Kidney (tissue), 14 donors: Measurements from ENCODE around the gene GRIPAP1. TPM values are rescaled to one million over a fixed set of nuclear protein-coding genes. Genes with fewer than 3 reads are reported as not detected.

Experiments used
- DNase-seq, 5 donors: peaks; one replicate each; pipeline ENCODE4 v3.0.0-alpha.2; 2013 to 2020
- FAIRE-seq: peaks from 2 replicates; lab custom pipeline; 2012; peaks lifted over from hg19 to GRCh38; lab: Jason Lieb, UNC
- H3K27ac ChIP-seq, 2 donors: one replicate each; pipeline ENCODE4 v1.7.0; 2013; ENCODE audit warnings: low read depth in 2 of 2, low read length in 2 of 2, inconsistent platforms in 1 of 2
- H3K27me3 ChIP-seq: one replicate; pipeline ENCODE4 v1.7.1; 2013; ENCODE audit warnings: low read length, inconsistent platforms; ENCODE audit not compliant: control insufficient read depth, insufficient read depth
- H3K36me3 ChIP-seq, 3 donors: one replicate each; pipeline versions ENCODE4 v1.7.0 to v1.7.1; 2013; ENCODE audit warnings: low read length in 3 of 3, control low read depth in 1 of 3, inconsistent platforms in 1 of 3; ENCODE audit not compliant: insufficient read depth in 3 of 3, control insufficient read depth in 2 of 3
- H3K4me1 ChIP-seq, 3 donors: one replicate each; pipeline versions ENCODE4 v1.7.0 to v1.7.1; 2013; ENCODE audit warnings: low read length in 3 of 3, inconsistent platforms in 1 of 3, low read depth in 1 of 3; ENCODE audit not compliant: control insufficient read depth in 2 of 3, insufficient read depth in 2 of 3
- H3K4me3 ChIP-seq, 3 donors: one replicate each; pipeline versions ENCODE4 v1.7.0 to v1.8.1; 2013; ENCODE audit warnings: low read length in 3 of 3, control low read depth in 1 of 3, inconsistent platforms in 1 of 3
- H3K9ac ChIP-seq, 3 donors: one replicate each; pipeline versions ENCODE4 v1.7.0 to v1.7.1; 2013; ENCODE audit warnings: low read length in 3 of 3, control low read depth in 1 of 3, inconsistent platforms in 1 of 3
- H3K9me3 ChIP-seq, 3 donors: one replicate each; pipeline versions ENCODE4 v1.7.0 to v1.7.1; 2013; ENCODE audit warnings: low read length in 3 of 3, control low read depth in 1 of 3, inconsistent platforms in 1 of 3; ENCODE audit not compliant: control insufficient read depth in 2 of 3, insufficient read depth in 1 of 3
- intact Hi-C: fragments of 100-400 bp; cut with DNase I; formaldehyde crosslinking; loops from one replicate; pipeline ENCODE4 v1.11.1; 2022
- polyA plus RNA-seq: library from polyadenylated mRNA; stranded (reverse); fragments of 350-450 nt; fragmentation: Illumina TruSeq; extraction: RNeasy Lipid Tissue Mini Kit (QIAGEN cat#74804); gene quantifications from one replicate; pipeline ENCODE4 v1.2.3, GENCODE V29; 2014; ENCODE audit warnings: low read depth, low replicate concordance; ENCODE audit not compliant: insufficient read depth
- total RNA-seq: library from RNA; stranded (reverse); fragmentation: NEBNext Ultra II Directional; extraction: Animal tissue kit (Norgen Biotek cat#: 25700); gene quantifications from one replicate; pipeline ENCODE4 v1.2.1, GENCODE V29; 2021
- TF ChIP-seq, protein P1 (sequence below): IDR thresholded peaks from 3 replicates; pipeline ENCODE4 v1.5.1; 2012; ENCODE audit warnings: mild to moderate bottlenecking, moderate library complexity, borderline replicate concordance; ENCODE audit not compliant: insufficient read depth; ENCODE audit errors: extremely low read depth
- donor health status: control.
- donor health status: control.
- donor health status: control.
- donor health status: control.
- donor health status: control.
- donor health status: DM: yes; HTN: yes; CAD: no.
- donor health status: Normal renal cell carcinoma (clear cell type).

The GRIPAP1 gene
- total and polyA plus RNA-seq, 2 donors from 2014 or later = 24.0 to 52.8 TPM

DNA sequence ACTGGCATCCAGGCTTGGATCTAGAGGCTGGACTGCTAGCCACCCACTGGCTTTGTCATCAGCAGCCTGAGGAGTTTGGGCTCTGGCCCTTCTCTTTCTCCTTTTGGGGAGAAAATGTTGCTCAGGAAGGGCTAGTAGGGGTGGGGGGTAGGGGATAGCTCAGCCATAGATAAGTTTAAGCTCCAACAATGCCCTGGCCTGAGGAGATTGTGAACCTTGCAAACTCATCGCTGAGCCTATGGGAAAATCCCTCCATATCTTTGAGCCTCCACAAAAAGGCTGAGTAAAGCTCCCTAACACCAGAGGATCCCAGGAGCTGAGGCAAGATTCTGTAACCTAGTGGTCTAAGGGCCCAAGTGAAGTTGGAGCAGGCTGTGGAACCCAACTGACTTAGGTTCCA lies 53.5 kb downstream of the GRIPAP1 start:
- H3K4me1 ChIP-seq = peaks cover 0 to 9% (median 0%) of the 10 kb centered on the region in 3 donors
- DNase-seq (no peak), FAIRE-seq (no peak)
- intact Hi-C loops = no loop called here
- H3K9me3 ChIP-seq = no peaks in the 10 kb centered on the region
- no peak overlapping the region for H3K9ac ChIP-seq
- H3K27me3 ChIP-seq = no peaks in the 10 kb centered on the region
- no peak overlapping the region for H3K27ac ChIP-seq
- H3K36me3 ChIP-seq = no peaks in the 10 kb centered on the region
- no peak overlapping the region for H3K4me3 ChIP-seq
- TF ChIP-seq, protein P1, sequence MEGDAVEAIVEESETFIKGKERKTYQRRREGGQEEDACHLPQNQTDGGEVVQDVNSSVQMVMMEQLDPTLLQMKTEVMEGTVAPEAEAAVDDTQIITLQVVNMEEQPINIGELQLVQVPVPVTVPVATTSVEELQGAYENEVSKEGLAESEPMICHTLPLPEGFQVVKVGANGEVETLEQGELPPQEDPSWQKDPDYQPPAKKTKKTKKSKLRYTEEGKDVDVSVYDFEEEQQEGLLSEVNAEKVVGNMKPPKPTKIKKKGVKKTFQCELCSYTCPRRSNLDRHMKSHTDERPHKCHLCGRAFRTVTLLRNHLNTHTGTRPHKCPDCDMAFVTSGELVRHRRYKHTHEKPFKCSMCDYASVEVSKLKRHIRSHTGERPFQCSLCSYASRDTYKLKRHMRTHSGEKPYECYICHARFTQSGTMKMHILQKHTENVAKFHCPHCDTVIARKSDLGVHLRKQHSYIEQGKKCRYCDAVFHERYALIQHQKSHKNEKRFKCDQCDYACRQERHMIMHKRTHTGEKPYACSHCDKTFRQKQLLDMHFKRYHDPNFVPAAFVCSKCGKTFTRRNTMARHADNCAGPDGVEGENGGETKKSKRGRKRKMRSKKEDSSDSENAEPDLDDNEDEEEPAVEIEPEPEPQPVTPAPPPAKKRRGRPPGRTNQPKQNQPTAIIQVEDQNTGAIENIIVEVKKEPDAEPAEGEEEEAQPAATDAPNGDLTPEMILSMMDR = no peak

GRCh38 chrX:48945517-48946348 lies 56.3 kb downstream of the GRIPAP1 start:
- peak; percentile 92 for FAIRE-seq
- peak in 4 of 5 donors; percentile 38 to 76 (median 44) for DNase-seq
- no peak overlapping the region for H3K4me3 ChIP-seq
- TF ChIP-seq, protein P1 = peak; percentile 57
- no peak overlapping the region for H3K9ac ChIP-seq
- H3K4me1 ChIP-seq = peaks cover 0 to 8% (median 0%) of the 10 kb centered on the region in 3 donors
- H3K27ac ChIP-seq = no peak overlapping the region
- H3K27me3 ChIP-seq = no peaks in the 10 kb centered on the region
- H3K36me3 ChIP-seq = peaks cover 0 to 1% (median 0%) of the 10 kb centered on the region in 3 donors
- intact Hi-C loops = no loop called here
- H3K9me3 ChIP-seq = no peaks in the 10 kb centered on the region

DNA sequence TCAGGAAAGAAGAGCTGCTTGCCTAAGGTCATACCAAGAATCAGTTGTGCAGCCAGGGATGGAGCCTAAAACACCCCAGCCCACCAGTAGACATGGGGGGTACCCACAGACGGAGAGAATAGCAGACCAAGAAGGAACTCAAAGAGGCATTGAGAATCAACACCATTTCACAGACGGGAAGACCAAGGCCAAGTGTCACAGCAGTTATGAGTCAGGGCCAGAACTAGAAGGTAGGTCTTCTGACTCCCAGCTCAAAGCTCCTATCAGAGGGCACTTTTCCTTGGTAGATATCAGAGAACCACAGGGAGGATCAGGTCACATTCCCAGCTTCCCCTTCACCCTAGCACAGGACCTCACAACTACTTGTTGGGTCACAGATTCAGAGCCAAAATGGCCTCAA lies 59.2 kb downstream of the GRIPAP1 start:
- H3K4me1 ChIP-seq = peaks cover 0 to 15% (median 0%) of the 10 kb centered on the region in 3 donors
- DNase-seq (no peak), FAIRE-seq (no peak)
- H3K4me3 ChIP-seq = no peak overlapping the region
- H3K36me3 ChIP-seq = peaks cover 0 to 9% (median 0%) of the 10 kb centered on the region in 3 donors
- TF ChIP-seq, protein P1 = no peak
- no peaks in the 10 kb centered on the region for H3K27me3 ChIP-seq
- intact Hi-C loops = no loop called here
- H3K27ac ChIP-seq = no peak overlapping the region
- H3K9ac ChIP-seq = no peak overlapping the region
- no peaks in the 10 kb centered on the region for H3K9me3 ChIP-seq
